NK-92 treated with Interleukin-12 subunit alpha and Interleukin-12 subunit beta, amount 100 ng/mL, for 24 hours (cell line): ENCODE data around the gene PMF1.

ENCODE experiments used
- DNase-seq: peaks from one replicate; lab custom pipeline; 2025; lab: John Stamatoyannopoulos, UW

Gene PMF1

GRCh38 chr1:156238248-156238647, 25.4 kb downstream of the PMF1 start:
- DNase-seq = no peak

DNA sequence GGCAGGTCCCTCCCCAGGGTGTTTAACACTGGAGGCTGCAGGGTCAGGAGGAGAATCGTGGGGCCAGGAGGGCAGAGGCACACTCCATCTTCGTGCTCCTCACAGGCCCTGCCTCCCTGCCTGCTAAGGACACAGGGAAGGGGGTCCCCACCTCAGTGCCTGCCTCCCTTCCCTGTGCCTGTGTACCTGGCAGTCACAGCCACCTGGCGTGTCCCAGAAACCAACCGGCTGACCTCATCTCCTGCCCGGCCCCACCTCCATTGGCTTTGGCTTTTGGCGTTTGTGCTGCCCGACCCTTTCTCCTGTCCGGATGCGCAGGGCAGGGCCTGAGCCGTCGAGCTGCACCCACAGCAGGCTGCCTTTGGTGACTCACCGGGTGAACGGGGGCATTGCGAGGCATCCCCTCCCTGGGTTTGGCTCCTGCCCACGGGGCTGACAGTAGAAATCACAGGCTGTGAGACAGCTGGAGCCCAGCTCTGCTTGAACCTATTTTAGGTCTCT, 28.6 kb downstream of the PMF1 start:
- DNase-seq = no peak

DNA sequence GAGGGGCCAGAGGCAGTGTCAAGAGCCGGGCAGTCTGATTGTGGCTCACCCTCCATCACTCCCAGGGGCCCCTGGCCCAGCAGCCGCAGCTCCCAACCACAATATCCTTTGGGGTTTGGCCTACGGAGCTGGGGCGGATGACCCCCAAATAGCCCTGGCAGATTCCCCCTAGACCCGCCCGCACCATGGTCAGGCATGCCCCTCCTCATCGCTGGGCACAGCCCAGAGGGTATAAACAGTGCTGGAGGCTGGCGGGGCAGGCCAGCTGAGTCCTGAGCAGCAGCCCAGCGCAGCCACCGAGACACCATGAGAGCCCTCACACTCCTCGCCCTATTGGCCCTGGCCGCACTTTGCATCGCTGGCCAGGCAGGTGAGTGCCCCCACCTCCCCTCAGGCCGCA, 29.1 kb downstream of the PMF1 start, which contains the start of gene BGLAP:
BGLAP (plus strand) TSS at position 259 of the 400 bp plus-strand sequence; CDS start at position 307, 48 bp downstream.
- no peak for DNase-seq

GRCh38 chr1:156242738-156243137, 29.9 kb downstream of the PMF1 start:
- DNase-seq = no peak

DNA sequence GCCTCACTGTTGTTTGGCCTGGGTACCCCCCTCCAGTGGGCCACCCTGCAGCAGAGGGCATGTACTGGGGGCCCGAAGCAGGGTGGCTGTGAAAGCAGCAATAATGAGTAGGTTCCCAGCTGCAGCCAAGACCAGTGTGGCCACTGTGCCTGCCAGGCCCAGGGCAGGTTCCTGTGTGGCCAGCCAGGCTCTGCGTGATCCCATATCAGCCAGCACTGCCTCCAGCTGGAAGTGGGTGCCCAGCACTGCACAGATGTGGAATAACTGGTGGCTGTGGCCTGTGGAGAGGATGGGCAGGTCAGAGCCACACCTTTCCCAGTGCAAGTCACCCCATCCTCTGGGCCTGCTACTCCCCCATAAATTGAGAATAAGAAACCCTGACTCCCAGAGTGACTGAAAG, 31.3 kb downstream of the PMF1 start:
- no peak for DNase-seq

DNA sequence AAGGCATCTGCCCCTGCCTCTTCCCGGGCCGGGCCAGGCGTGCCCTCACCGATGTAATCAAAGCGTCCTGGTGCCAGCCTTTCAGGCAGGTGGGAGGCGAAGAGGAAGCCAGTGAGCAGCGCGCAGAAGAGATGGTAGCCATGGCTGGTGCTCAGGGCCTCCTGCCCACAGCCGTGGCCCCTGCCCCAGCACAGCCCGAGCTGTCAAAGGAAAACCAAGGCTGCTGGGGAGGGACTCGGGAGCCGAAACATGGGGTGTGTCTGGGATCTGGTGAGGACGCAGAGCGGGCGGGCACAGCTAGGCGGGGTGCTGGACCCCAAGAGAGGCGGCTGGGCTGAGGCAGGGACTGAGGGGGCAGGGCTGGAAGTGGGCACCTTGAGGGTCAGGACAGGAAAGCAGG, 31.9 kb downstream of the PMF1 start:
- no peak for DNase-seq

- no peak for DNase-seq
Measured at GRCh38 chr1:156245451-156246232, 32.8 kb downstream of the PMF1 start.

DNA sequence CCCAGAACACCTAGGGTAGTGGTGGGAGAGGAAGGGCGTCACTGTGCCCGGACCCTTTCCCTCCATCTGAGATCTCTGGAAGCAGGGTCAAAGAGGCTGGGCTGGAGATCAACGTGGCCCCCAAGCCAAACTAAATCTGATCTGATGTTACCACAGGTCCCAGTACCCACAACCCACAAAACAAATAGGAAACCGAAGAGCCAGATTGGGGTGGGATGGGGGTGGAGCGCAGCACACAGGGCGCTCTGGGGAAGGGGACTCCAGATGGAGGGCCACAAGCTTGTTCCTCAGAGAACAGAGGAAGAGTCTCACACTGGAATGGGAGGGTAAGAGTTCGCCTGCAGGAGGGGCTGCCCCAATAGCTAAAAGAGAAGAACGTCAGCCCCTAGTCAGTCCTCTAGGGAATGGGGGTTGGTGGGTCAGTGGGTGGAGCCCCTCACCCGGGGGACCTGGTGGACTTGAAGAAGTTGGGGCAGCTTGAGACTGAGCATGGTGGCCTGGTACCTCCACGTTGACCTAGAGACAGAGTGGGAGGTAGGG, 33.5 kb downstream of the PMF1 start:
- no peak for DNase-seq

DNA sequence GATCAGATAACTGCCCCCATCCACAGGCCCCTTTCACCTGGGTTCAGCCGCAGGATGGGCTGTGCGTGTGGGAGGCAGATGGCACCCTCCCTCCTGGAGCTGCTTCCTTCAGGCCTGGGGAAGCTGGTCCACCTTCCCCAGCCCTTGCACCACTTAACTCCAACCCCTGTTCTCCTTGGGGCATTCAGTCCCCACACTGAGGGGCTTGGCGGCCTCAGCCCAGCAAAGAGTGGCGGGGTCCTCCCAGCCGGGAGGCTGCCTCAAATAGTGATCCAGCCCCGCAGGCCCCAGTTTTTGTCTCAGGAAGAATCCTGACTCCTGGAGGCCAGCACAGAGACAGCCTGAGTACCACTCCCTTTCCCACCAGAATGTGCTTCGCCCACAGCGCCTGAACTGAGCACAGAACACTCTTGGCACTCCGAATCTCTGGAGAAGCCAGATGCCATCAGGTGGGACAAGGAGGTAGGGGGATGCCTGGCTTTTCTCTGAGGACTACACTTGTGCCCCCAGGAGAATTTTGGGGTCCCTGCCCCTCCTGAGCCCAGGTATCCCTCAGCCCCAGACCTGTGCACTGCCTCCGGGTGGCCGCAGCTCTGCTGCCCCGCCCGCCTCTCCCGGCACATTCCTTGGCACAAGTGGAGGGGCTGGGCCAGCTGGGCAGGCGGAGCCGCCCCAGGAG, 34.1 kb downstream of the PMF1 start:
- no peak for DNase-seq

DNA sequence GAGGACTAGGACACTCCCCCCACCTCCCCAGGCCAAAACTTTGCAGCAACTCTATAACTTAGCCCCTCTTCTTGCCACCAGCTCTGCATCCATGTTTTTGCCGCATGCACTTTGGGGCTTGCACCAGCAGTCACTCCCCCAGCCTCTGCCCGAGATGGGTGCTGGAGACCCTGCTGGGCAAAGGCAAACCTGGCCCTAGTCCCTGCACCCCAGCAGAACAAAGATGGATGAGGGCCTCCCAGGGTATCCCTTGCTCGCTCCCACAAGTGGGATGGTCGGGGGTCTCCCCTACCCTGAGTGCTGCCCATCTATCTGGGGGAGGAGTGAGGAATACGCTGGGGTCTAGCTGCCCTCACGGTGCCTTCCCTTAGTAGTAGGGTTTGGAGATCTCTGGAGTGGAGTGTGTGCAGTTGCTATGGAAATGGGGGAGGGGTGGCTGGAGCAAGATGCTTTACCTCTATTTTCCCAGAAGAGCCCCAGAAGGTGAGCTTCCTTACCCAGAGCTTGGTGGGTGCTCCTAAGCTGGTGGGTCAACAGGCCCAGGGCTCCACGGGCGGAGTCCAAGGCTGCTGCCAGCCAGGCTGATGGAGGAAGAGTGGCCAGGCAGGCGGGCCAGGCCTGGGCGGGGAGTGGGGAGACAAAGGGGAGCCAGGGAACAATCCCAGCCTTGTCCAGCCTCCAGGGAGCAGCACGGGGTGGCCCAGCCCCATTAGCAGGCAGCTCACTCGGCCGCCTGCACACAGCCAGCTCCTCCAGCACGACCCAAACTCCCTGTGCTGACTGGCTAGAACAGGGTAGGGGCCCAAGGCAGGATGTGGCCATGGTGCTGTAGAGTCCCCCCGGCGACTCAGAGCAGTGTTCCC, 34.9 kb downstream of the PMF1 start, which contains the start of gene PAQR6:
PAQR6 (minus strand) TSS at position 597 of the 863 bp plus-strand sequence. CDS start 1,325 bp downstream, outside the sequence.
- DNase-seq = no peak

DNA sequence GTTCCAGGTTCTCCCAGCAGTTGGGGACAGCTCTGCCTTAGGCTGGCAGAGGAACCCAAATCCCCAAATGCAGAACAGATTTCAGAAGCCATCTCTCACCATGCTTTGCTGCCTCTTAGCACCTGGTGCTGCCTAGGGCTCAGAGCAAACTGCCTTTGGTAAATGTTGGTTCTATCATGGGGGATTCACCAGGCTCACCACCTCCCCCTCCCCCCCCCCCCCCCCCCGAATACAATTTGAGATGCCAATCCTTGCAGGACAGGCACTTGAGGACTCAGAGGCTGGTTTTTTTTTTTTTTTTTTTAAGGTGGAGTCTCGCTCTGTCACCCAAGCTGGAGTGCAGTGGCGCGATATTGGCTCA, 35.5 kb downstream of the PMF1 start:
- DNase-seq = no peak

DNA sequence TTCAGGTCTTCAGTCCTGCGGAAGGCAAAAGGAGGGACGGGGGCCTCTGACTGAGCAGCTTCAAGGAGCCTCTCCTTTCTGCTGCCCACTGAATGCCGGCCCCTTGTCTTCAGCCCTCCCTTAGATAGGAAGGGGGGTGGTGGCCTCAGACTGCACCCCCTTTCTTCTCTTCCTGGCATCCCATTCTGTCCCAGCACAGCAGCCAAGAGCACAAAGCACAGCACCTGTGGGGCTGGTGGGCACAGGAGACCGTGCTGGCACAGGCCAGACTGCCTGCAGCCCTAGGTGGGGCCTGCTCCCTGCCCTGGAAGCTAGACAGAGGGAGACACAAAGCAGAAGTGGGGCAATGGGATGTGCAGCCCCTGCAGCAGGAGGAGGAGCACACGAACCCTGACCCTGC, 36.8 kb downstream of the PMF1 start:
- no peak for DNase-seq

DNA sequence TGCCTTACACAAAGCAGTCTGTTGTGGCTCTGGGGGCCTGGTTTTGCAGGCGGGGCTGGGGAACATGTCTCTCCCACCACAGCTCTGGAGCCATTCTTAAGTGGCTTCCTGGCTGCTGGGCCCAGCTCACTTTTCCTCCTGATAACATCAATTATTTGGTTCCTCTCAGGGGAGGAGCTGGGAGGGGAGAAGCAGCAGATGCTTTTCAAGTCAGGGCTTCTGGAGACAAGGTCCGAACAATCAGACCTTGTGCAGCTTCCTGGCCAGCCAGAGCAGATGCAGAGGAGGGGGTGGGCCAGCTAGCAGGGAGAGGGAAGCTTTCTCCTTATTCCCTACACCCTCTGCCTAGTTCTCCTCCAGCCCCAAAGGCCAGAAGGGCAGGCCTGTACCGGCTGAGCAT, 38.7 kb downstream of the PMF1 start:
- DNase-seq = no peak

DNA sequence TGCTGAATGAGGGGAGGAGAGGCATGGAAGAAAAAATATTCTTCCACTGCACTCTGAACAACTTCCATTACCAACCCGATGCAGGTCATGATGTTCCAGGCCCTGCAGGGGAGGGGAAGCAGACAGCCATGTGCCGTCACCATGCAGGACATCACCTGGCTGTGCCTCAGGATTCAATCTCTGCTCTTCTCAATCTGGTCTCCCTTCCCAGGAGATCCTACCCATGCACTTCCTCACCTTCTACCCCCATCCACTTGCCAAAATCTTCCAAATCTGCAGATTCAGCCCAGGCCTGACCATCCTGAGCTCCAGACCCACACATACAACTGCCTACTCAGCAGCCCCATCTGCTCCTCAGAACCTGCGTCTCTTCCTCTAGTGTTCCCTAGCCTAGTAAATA, 40.8 kb downstream of the PMF1 start:
- no peak for DNase-seq

DNA sequence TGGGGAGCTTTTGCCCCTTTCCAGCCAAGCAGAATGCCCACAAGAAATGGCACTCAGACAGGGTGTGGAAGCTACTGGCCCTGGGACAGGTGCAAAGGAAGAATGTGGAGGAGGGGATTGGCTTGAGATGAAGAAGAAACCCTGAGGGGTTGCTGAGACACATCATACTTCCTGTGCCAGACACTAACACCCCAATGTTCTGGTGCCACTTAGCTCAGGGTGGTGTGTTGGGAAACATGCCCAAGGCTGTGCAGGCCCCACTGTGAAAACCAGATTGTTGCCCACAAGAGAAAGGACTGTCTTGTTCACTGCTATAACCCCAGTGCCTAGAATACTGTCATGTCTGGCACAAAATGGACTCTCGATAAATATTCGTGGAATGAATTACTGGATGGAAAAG, 44.9 kb downstream of the PMF1 start:
- DNase-seq = peak; percentile 21

DNA sequence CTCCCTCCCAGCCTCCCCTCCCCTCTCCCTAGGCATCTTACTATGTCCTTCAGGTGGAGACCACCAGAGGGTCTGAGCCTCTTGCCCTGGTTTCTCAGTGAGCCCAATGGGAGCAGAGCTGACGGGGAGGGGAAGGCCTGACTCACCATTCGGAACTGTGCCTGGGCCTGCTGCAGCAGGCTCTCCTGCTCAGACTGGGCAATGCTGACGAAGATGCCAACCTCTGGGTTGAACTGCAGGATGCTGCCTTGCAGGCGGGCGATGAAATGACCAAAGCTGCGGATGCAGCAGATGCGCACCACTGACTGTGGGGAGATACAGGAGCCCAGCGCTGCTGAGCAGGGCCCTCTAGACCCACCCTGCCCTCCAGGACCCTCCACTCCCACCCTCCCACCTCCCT, 46.1 kb downstream of the PMF1 start:
- no peak for DNase-seq

- DNase-seq = no peak
Measured at GRCh38 chr1:156259805-156260204, 47.0 kb downstream of the PMF1 start.

- DNase-seq = no peak
Measured at GRCh38 chr1:156260896-156261295, 48.1 kb downstream of the PMF1 start.

DNA sequence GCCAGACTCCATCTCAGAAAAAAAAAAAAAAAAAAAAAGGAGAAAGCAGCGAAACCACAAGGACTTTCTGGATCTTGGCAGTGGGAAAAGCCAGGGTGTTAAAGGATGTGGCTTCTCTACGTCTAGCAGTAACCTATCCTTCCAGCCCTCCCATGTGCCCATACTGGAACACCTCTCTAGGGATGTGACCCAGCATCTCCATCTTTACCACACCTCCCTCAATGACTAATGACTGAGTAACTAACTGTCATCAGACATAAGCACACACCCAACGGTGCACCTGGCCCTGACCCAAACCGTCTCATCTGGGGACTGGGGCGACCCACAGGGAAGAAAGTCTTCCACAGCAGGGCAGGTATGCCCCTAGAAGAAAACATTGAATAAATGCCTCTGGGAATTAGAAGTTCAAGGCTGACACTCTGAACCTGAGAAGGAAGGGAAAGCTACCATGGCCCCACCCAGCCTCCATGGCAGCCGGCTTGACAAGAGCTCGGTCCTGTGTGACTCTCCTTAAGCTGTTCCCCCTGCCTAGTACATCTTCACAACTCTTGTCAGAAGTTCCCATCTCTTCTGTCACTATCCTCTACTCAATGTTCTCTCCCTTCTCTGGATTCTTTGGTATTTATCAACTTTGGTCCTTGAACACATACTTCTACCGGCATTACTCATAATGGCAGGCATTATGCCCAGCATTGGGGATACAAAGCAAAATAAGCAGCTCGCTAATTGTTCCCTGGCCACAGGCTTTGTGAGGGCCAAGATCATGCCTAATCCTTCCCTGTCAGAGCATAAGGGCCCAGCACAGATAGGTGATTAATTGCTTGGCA, 49.9 kb downstream of the PMF1 start:
- DNase-seq = no peak

DNA sequence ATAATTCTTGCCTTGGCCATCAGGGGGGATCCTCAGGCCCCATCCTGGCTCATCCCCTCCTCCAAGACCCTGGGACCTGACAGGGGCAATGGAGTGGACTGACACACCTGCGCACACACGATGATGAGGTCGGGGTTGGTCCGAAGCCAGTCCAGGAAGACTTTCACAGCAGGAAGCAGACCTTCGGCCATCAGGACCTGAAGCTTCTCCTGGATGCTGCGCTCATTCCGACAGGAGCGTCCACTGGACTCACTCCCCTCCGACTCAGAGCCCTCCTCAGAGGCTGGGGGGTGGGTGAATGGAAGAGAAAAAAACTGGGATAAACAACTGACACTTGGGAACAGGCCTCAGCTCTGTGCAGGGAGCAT, 50.5 kb downstream of the PMF1 start:
- DNase-seq = no peak

DNA sequence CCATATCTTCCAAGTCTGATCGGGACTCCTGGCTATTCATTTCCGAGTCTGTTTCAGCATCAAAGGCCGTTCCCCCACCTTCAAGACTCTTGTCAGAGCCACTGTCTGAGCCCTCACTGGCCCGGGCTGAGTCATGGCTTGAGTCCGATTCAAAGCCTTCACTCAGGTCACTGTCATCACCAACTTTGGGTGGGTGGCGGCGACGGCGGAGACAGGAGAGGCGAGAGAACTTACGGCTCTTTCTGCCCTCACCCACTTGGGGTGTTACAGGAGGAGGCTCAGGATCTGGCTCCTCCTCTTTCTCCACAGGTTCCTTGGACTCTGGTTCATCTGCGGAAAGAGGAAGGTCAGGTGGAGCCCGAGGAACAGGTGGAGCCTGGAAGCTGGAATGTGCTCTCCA, 53.2 kb downstream of the PMF1 start:
- no peak for DNase-seq
